ENCODE results near the gene IL26. TPM values are rescaled to one million over a fixed set of nuclear protein-coding genes. Genes with fewer than 3 reads are reported as not detected.

IL26 gene
- total and polyA plus RNA-seq, 2 donors (not counting 3 experiments of a cell fraction or from before 2014, with no cell fraction given), result not detected

DNA sequence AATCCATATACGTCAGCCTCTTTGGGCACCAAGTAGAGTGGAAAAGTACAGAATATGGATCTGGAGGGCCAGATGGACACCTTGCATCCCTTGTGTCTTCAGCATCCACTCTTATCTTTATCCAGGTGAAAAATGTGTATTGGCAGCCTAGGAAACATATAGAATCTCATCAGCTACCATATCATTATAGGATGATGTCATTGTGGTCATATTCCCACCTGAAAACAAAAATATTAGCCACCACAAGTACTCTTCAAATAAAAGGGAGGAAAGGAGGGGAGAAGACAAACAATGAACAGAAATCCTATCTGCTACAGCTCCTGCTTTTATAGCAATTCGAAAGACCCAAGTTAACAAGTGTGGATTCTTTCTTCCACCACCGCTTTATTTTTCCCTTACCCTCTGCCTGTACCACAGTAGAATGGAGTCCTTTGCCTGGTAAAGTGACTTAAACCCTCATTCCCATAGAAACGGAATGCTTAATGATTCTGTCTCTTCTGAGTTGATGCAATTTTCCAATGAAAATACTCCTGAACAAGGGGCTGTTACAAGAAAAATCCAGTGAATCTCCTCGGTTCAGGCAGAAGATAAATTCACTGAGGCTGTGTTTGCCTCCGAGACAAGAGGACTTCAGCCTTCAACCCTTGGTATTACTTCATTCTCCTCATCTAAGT, 13.8 kb upstream of the IL26 start:
- H4K20me1 ChIP-seq (replicated peaks; ENCODE audit: control insufficient read depth, extremely low read depth, insufficient read depth, low read length), result no peaks in the 10 kb centered on the region
- POLR2A ChIA-PET, result no interaction called here
- no TSS peak for BruUV-seq (replicated peaks)
- peaks cover 4% of the 10 kb centered on the region for H3K4me1 ChIP-seq (ENCODE audit: control insufficient read depth, extremely low read depth, insufficient read depth, low read length)
- H3K36me3 ChIP-seq (ENCODE audit: control insufficient read depth in 2 of 2, extremely low read depth in 1 of 2, insufficient read depth in 2 of 2, low read length in 2 of 2), result no peaks in the 10 kb centered on the region
- H3K4me3 ChIP-seq (replicated peaks in 1 of 3; ENCODE audit: insufficient read depth in 1 of 3, low read depth in 1 of 3, low read length in 3 of 3), result no peak overlapping the region
- dilution Hi-C loops (cut with MboI; ENCODE audit: extremely low pct_ligation_motif_present, low sequenced_read_pairs), result no loop called here
- no peaks in the 10 kb centered on the region for H3K79me2 ChIP-seq (ENCODE audit: control insufficient read depth, insufficient read depth, low read length)
- H3K27ac ChIP-seq (ENCODE audit: insufficient read depth, low read depth, low read length), result no peak overlapping the region
- H3K27me3 ChIP-seq (ENCODE audit: control insufficient read depth in 2 of 2, insufficient read depth in 2 of 2, low read length in 2 of 2), result peaks cover 0 to 1% of the 10 kb centered on the region in 2 experiments
- no peak for DNase-seq (ENCODE audit: low read depth, low spot score)
- H2AFZ ChIP-seq (ENCODE audit: low read depth, low read length), result no peak overlapping the region
- TF ChIP-seq POLR2AphosphoS5 (IDR thresholded peaks at IDR 0.05; ENCODE audit: insufficient read depth, low read depth, low read length) (no peak), GATA2 (IDR thresholded peaks at IDR 0.05; ENCODE audit: insufficient read depth, insufficient read length, low read depth, low read length) (no peak), JUN (IDR thresholded peaks at IDR 0.05; ENCODE audit: borderline replicate concordance, insufficient read depth, insufficient read length, low read depth) (no peak), EZH2 (IDR thresholded peaks at IDR 0.05; ENCODE audit: borderline replicate concordance, low read depth, low read length, severe bottlenecking) (no peak), POLR2A (IDR thresholded peaks at IDR 0.05; ENCODE audit: low read depth, low read length) (no peak), FOS (IDR thresholded peaks at IDR 0.05; ENCODE audit: borderline replicate concordance, insufficient read depth, low read length) (no peak), MYC (IDR thresholded peaks at IDR 0.05; ENCODE audit: low read depth, low read length) (no peak)
- TF ChIP-seq, protein P1, sequence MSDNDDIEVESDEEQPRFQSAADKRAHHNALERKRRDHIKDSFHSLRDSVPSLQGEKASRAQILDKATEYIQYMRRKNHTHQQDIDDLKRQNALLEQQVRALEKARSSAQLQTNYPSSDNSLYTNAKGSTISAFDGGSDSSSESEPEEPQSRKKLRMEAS (IDR thresholded peaks at IDR 0.05; ENCODE audit: insufficient read depth, insufficient read length), result no peak
- TF ChIP-seq, protein P2, sequence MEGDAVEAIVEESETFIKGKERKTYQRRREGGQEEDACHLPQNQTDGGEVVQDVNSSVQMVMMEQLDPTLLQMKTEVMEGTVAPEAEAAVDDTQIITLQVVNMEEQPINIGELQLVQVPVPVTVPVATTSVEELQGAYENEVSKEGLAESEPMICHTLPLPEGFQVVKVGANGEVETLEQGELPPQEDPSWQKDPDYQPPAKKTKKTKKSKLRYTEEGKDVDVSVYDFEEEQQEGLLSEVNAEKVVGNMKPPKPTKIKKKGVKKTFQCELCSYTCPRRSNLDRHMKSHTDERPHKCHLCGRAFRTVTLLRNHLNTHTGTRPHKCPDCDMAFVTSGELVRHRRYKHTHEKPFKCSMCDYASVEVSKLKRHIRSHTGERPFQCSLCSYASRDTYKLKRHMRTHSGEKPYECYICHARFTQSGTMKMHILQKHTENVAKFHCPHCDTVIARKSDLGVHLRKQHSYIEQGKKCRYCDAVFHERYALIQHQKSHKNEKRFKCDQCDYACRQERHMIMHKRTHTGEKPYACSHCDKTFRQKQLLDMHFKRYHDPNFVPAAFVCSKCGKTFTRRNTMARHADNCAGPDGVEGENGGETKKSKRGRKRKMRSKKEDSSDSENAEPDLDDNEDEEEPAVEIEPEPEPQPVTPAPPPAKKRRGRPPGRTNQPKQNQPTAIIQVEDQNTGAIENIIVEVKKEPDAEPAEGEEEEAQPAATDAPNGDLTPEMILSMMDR (IDR thresholded peaks at IDR 0.05; ENCODE audit: extremely low read depth in 1 of 2, insufficient read depth in 1 of 2, low read depth in 1 of 2, low read length in 2 of 2), result no peak
- CTCF ChIA-PET, result interaction anchor here (0.9 to 1.0 kb wide), 2 partner anchors 15 to 78 kb away, joined by 3 read pairs; no protein-coding TSS in a partner anchor
- intact Hi-C loops (cut with micrococcal nuclease), result no loop called here
- no peak for FAIRE-seq
- no peak overlapping the region for H3K4me2 ChIP-seq (ENCODE audit: insufficient read depth, low read length)
- no peak overlapping the region for H3K9ac ChIP-seq (replicated peaks; ENCODE audit: extremely low read depth, insufficient read depth, low read length)
- H3K9me3 ChIP-seq (replicated peaks; ENCODE audit: control insufficient read depth, insufficient read depth, low read length), result no peaks in the 10 kb centered on the region
- no peaks in the 10 kb centered on the region for H3K9me1 ChIP-seq (replicated peaks; ENCODE audit: control insufficient read depth, extremely low read depth, insufficient read depth, low read length)
